IPS-NIHi7 (cell line): Measurements from ENCODE around the gene MRPL10.
"Not testable (repeated sequence)": the region's sequence is repeated elsewhere in the genome, so short reads cannot be mapped to it uniquely, and the experiment has no call there.

Source experiments
- DNase-seq: peaks from one replicate; pipeline ENCODE4 v3.0.0; 2012; ENCODE audit warnings: mixed read lengths; ENCODE audit errors: extremely low spot score

Gene MRPL10

GRCh38 chr17:47792979-47793378 is 38.4 kb downstream of the MRPL10 start:
- no peak for DNase-seq

- no peak for DNase-seq
Measured at GRCh38 chr17:47792457-47792856, 38.9 kb downstream of the MRPL10 start.

GRCh38 chr17:47791025-47791424 is 40.3 kb downstream of the MRPL10 start:
- no peak for DNase-seq

DNA sequence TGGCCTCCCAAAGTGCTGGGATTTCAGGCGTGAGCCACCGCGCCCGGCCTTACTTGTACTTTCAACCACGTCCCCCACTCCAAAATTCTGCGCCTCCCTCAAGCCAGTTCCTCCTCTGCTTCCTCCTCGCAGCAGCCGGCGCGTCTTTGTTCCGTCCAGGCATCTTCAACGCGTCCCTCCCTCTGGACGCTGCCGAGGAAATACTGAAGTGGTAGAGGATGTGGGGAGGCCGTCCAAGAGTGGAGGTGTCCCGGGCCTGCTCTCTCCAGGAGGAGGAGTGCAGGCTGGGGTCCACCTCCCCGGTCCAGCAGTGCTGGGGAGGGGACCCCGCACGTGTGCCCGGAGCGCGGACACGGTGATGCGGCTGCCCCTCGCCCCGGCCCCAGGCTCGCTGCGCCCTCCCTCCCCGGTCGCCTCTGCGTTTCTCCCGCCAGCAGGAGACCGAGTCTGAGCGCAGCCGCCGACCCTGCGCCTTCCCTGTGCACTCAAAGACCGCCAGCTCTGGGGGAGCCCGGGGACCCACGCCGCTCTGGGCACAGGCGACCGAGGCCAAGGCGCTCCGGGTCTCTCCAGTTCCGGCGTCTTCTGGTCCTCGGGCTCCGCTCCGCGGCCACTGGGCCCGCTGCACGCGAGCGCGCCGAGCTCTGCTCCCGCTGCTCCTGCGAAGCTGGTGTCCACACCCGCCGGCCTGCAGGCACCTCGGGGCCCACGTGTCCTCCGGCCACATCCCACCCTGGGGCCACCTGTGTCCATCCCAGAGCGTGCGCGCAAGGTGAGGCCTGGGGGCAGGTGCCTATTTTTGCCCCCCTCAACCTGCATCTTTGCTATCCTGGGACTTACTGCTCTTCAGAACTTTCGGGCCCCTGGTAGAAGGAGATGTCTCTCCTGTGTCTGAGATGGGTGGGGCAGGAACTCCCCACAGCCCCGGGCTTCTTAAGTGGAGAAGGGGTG is 41.5 kb downstream of the MRPL10 start:
- DNase-seq = peak; percentile 83

- DNase-seq = peak; percentile 85
Measured at GRCh38 chr17:47785538-47786123, 45.7 kb downstream of the MRPL10 start.

DNA sequence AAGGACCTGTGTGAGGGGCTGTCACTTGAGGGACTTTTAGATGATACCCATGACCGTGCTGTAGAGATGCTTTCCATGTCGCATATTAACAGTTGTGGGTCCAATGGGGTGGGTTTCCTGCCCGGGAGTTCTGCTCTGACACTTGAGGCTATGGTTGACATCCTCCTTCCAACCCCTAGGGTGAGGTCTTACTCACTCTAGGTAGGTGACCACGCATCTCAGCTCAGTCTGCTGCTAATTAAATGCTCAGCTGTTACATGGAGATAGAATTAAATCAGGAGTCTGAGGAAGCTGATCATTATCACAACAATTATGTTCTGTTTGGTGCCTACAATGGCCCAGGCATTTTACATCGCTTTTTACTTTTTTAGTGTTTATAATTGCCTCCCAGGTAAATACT is 49.9 kb downstream of the MRPL10 start:
- DNase-seq = no peak

DNA sequence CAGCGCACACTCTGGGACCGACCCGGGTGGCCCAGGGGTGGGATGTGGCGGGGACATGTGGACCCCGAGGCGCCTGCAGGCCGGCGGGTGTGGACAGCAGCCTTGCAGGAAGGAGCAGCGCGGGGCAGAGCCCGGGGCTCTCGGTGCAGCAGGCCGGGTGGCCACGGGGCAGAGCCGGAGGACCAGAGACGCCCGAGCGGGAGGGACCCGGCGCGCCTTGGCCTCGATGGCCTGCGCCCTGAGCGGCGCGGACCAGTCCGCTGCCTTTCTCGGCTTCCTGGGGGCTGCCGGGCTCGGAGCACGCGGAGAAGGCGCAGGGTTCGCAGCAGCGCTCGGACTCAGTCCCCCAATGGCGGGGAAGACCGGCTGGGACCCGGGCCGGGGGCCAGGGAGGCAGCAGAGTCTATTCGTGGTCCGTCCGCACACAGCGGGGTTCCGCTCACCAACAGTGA is 53.1 kb downstream of the MRPL10 start:
- no peak for DNase-seq

DNA sequence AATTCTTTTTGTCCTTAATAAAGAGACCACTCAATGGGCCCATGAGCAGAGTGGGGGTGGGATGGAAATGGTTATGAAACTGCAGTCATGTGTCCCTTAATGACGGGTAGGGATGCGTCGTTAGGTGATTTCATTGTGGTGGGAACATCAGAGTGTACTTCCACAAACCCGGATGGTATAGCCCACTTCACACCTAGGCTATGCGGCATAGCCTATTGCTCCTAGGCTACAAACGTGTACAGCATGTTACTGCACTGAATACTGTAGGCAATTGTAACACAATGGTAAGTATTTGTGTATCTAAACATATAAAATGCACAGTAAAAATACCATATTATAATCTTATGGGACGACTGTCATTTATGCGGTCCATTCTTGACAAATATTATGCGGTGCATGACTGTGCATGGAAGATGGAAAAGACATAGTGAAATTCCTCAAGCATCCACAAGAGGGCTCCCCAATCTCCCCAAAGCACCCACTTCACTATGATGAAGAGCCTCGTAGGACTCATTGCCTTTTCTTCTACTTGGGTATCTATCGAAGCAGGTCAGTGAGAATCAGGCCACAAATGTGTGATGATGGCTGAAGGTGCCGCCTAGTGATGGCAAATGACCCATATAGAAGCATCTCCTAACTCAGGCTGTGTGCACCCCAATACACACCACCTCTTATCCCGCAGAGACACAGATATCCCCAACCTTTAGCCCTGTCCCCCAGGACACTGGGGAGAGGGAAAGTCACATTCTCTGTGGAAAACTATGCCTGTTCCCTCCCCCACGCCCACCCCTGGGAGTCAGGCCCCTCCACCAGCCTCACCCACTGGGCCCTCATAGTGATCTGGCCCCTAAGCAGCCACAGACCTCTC is 54.8 kb downstream of the MRPL10 start:
- peak; percentile 79 for DNase-seq

- DNase-seq = no peak
Measured at GRCh38 chr17:47774987-47775580, 56.3 kb downstream of the MRPL10 start.

GRCh38 chr17:47774331-47774730 is 57.0 kb downstream of the MRPL10 start:
- no peak for DNase-seq

GRCh38 chr17:47773649-47774048 is 57.7 kb downstream of the MRPL10 start:
- not testable (repeated sequence) for DNase-seq
